OCI-LY3 (cell line): ENCODE results near the gene C2CD4D.
A peak's percentile ranks its signal among the peaks of the same experiment; 100 is the strongest.

Experiments used
- EZH2phosphoT487 ChIP-seq: fragments of 200-600 bp; shearing (Covaris generic); IDR thresholded peaks from 2 replicates; pipeline ENCODE4 v1.6.1; 2018; ENCODE audit warnings: antibody characterized with exemption, mixed run types, low read depth
- TF ChIP-seq, protein P1 (sequence below): fragments of 200-600, 300-600 bp; sonication (generic); IDR thresholded peaks from 2 replicates; pipeline ENCODE4 v1.5.1; 2014; ENCODE audit warnings: antibody characterized with exemption, low read length, low read depth

- TF ChIP-seq, protein P1, sequence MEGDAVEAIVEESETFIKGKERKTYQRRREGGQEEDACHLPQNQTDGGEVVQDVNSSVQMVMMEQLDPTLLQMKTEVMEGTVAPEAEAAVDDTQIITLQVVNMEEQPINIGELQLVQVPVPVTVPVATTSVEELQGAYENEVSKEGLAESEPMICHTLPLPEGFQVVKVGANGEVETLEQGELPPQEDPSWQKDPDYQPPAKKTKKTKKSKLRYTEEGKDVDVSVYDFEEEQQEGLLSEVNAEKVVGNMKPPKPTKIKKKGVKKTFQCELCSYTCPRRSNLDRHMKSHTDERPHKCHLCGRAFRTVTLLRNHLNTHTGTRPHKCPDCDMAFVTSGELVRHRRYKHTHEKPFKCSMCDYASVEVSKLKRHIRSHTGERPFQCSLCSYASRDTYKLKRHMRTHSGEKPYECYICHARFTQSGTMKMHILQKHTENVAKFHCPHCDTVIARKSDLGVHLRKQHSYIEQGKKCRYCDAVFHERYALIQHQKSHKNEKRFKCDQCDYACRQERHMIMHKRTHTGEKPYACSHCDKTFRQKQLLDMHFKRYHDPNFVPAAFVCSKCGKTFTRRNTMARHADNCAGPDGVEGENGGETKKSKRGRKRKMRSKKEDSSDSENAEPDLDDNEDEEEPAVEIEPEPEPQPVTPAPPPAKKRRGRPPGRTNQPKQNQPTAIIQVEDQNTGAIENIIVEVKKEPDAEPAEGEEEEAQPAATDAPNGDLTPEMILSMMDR: 0 out of 2 replicates have a peak, but pooled peaks have one; percentile 15
- no peak for TF ChIP-seq EZH2phosphoT487
Measured at GRCh38 chr1:151881479-151881878, 41.9 kb upstream of the C2CD4D start.
